B cell (primary cell): ENCODE results near the gene PHF21A. TPM values are rescaled to one million over a fixed set of nuclear protein-coding genes. Genes with fewer than 3 reads are reported as not detected.

Source experiments
- ATAC-seq: fragments of 200-7000 bp; cut with Tn5 transposase; one replicate; pipeline ENCODE4 v1.10.0; 2021; ENCODE audit warnings: low read depth, mild to moderate bottlenecking, moderate number of reproducible peaks, moderate library complexity
- CTCF ChIA-PET: fragments of 350-600 bp; sonication (Branson Sonifier 250); formaldehyde crosslinking; loops from one replicate; lab custom pipeline; 2021; ENCODE audit warnings: antibody characterized with exemption, inconsistent platforms; lab: Charles Lee
- POLR2A ChIA-PET: fragments of 350-600 bp; sonication (Branson Sonifier 250); formaldehyde crosslinking; loops from one replicate; lab custom pipeline; 2021; ENCODE audit warnings: antibody characterized with exemption; lab: Charles Lee
- DNase-seq: peaks from one replicate; pipeline ENCODE4 v3.0.0; 2013
- H2AFZ ChIP-seq: 2 replicates; pipeline ENCODE4 v1.6.1; 2012; ENCODE audit warnings: mild to moderate bottlenecking, low read depth, low read length; ENCODE audit not compliant: insufficient read depth, poor library complexity, severe bottlenecking
- H3K27ac ChIP-seq, 2 donors: 1 replicate in 1 of 2; 2 replicates in 1 of 2; pipeline ENCODE4 v1.5.1; 2012 to 2013; ENCODE audit warnings: low read length in 2 of 2, mild to moderate bottlenecking in 2 of 2, moderate library complexity in 1 of 2
- H3K27me3 ChIP-seq, 4 experiments: fragments of 200-600 bp in 1 of 4; sonication (generic) in 1 of 4; replicated peaks in 1 of 4; 1 replicate in 2 of 4; 2 replicates in 2 of 4; pipeline versions ENCODE4 v1.6.1 to v1.7.0; 2013 to 2016; ENCODE audit warnings: low read length in 3 of 4, mild to moderate bottlenecking in 2 of 4, mixed read lengths in 1 of 4, moderate library complexity in 1 of 4; ENCODE audit not compliant: insufficient read depth in 4 of 4, control insufficient read depth in 3 of 4; ENCODE audit errors: control extremely low read depth in 1 of 4
- H3K36me3 ChIP-seq, 2 experiments: replicated peaks in 1 of 2; 1 replicate in 1 of 2; 2 replicates in 1 of 2; pipeline versions ENCODE4 v1.6.1 to v1.7.1; 2013; ENCODE audit warnings: low read length in 1 of 2; ENCODE audit not compliant: insufficient read depth in 2 of 2, control insufficient read depth in 1 of 2; ENCODE audit errors: control extremely low read depth in 1 of 2, extremely low read depth in 1 of 2
- H3K4me1 ChIP-seq, 2 donors: fragments of 200-600 bp in 1 of 2; sonication (generic) in 1 of 2; 1 replicate in 1 of 2; 2 replicates in 1 of 2; pipeline versions ENCODE4 v1.5.1 to v1.6.1; 2013 to 2017; ENCODE audit warnings: low read length in 2 of 2; ENCODE audit not compliant: control insufficient read depth in 2 of 2, insufficient read depth in 2 of 2
- H3K4me2 ChIP-seq: replicated peaks from 2 replicates; pipeline ENCODE3; 2012; ENCODE audit warnings: mild to moderate bottlenecking, low read depth, low read length; ENCODE audit not compliant: poor library complexity, severe bottlenecking
- H3K4me3 ChIP-seq, 5 experiments: fragments of 200-600 bp in 1 of 5; sonication (generic) in 1 of 5; 1 replicate in 3 of 5; 2 replicates in 2 of 5; pipeline versions ENCODE4 v1.5.1 to v1.7.0; 2011 to 2016; ENCODE audit warnings: low read length in 4 of 5, mild to moderate bottlenecking in 4 of 5, low read depth in 2 of 5, control low read depth in 1 of 5, moderate library complexity in 1 of 5; ENCODE audit not compliant: insufficient read depth in 1 of 5; ENCODE audit errors: control extremely low read depth in 1 of 5, extremely low read depth in 1 of 5
- H3K79me2 ChIP-seq: fragments of 200-600 bp; sonication (generic); one replicate; pipeline ENCODE4 v1.6.0; 2016; ENCODE audit warnings: low read length; ENCODE audit not compliant: control insufficient read depth, insufficient read depth
- H3K9ac ChIP-seq: fragments of 200-600 bp; sonication (generic); 2 replicates; pipeline ENCODE4 v1.6.1; 2017; ENCODE audit warnings: mild to moderate bottlenecking, low read length, moderate library complexity
- H3K9me3 ChIP-seq, 3 donors: one replicate each; pipeline versions ENCODE4 v1.6.1 to v1.7.1; 2013; ENCODE audit warnings: low read length in 2 of 3; ENCODE audit not compliant: control insufficient read depth in 2 of 3, insufficient read depth in 1 of 3; ENCODE audit errors: control extremely low read depth in 1 of 3
- H4K20me1 ChIP-seq: 2 replicates; pipeline ENCODE4 v1.6.0; 2012; ENCODE audit warnings: mild to moderate bottlenecking, low read length; ENCODE audit not compliant: insufficient read depth, control insufficient read depth, poor library complexity, severe bottlenecking
- H3K27ac Mint-ChIP-seq: one replicate; pipeline ENCODE4 v1.8.0; 2021; ENCODE audit warnings: mixed read lengths
- H3K27me3 Mint-ChIP-seq: one replicate; pipeline ENCODE4 v1.8.0; 2021; ENCODE audit warnings: mixed read lengths
- H3K4me1 Mint-ChIP-seq: one replicate; pipeline ENCODE4 v1.8.0; 2021; ENCODE audit warnings: mixed read lengths
- H3K4me3 Mint-ChIP-seq: one replicate; pipeline ENCODE4 v1.8.0; 2021; ENCODE audit warnings: mixed read lengths
- H3K9me3 Mint-ChIP-seq: one replicate; pipeline ENCODE4 v1.8.0; 2022; ENCODE audit warnings: mixed read lengths; ENCODE audit not compliant: insufficient read depth
- CTCF ChIP-seq: fragments of 200-600 bp; IDR thresholded peaks from one replicate; pipeline ENCODE4 v1.8.0; 2022; ENCODE audit warnings: antibody characterized with exemption, mild to moderate bottlenecking
- EZH2 ChIP-seq: IDR thresholded peaks from 2 replicates; pipeline ENCODE4 v1.6.1; 2012; ENCODE audit warnings: borderline replicate concordance, low read depth, mild to moderate bottlenecking, moderate library complexity, low read length; ENCODE audit not compliant: insufficient read depth, poor library complexity, severe bottlenecking
- WGBS: methylation state at CpG from one replicate; pipeline ENCODE4 v1.1.5; 2013; ENCODE audit warnings: missing lambda C conversion rate; ENCODE audit not compliant: insufficient coverage; 5-methylcytosine and 5-hydroxymethylcytosine counted together
- intact Hi-C: fragments of 100-400 bp; cut with micrococcal nuclease; formaldehyde crosslinking; loops from one replicate; pipeline ENCODE4 v1.10.0; 2022
- polyA plus RNA-seq: library from polyadenylated mRNA; depleted of rRNA; stranded (reverse); fragments of >200 nt; gene quantifications from 2 replicates; pipeline ENCODE4 v1.2.3, GENCODE V29; 2012
- total RNA-seq, 2 donors: library from RNA; stranded (reverse); fragments of 120-200 nt in 1 of 2; gene quantifications; 1 replicate in 1 of 2; 2 replicates in 1 of 2; pipeline versions ENCODE4 v1.2.3 to v1.2.4, GENCODE V29; 2013 to 2022

Gene PHF21A
- total and polyA plus RNA-seq, 2 donors (not counting 1 experiment from before 2014, with no cell fraction given): 41.9 to 103 TPM

GRCh38 chr11:46160100-46160499 is 38.8 kb upstream of the PHF21A start:
- CTCF ChIA-PET: no interaction called here
- intact Hi-C loops: no loop called here
- H3K9ac ChIP-seq: no peak overlapping the region
- H3K4me1 ChIP-seq: no peaks in the 10 kb centered on the region
- no peak overlapping the region for H3K27ac Mint-ChIP-seq
- H4K20me1 ChIP-seq: no peaks in the 10 kb centered on the region
- WGBS: 67% methylated on average over 3 of the region's 3 CpGs
- DNase-seq (no peak), ATAC-seq (no peak)
- POLR2A ChIA-PET: no interaction called here
- peaks cover 0 to 33% (median 8%) of the 10 kb centered on the region in 4 experiments for H3K27me3 ChIP-seq
- TF ChIP-seq CTCF (no peak), EZH2 (no peak)
- no peaks in the 10 kb centered on the region for H3K9me3 ChIP-seq
- H3K4me2 ChIP-seq: no peak overlapping the region
- no peaks in the 10 kb centered on the region for H3K9me3 Mint-ChIP-seq
- H3K4me3 ChIP-seq: no peak overlapping the region
- H3K4me3 Mint-ChIP-seq: no peak overlapping the region
- H3K27ac ChIP-seq: no peak overlapping the region
- H3K27me3 Mint-ChIP-seq: peaks cover 38% of the 10 kb centered on the region
- no peak overlapping the region for H2AFZ ChIP-seq
- H3K36me3 ChIP-seq: no peaks in the 10 kb centered on the region
- H3K4me1 Mint-ChIP-seq: no peaks in the 10 kb centered on the region
- H3K79me2 ChIP-seq: no peaks in the 10 kb centered on the region

- no peaks in the 10 kb centered on the region for H3K4me1 Mint-ChIP-seq
- H3K27ac Mint-ChIP-seq: no peak overlapping the region
- intact Hi-C loops: no loop called here
- no CpG with 5 or more reads among the region's 2 CpGs for WGBS
- H3K4me3 Mint-ChIP-seq: no peak overlapping the region
- Histone ChIP-seq H3K27ac (no peak overlapping the region), H3K4me3 (no peak overlapping the region), H3K9ac (no peak overlapping the region), H3K27me3 (peaks cover 0 to 32% (median 8%) of the 10 kb centered on the region in 4 experiments), H2AFZ (no peak overlapping the region), H3K79me2 (no peaks in the 10 kb centered on the region), H3K36me3 (no peaks in the 10 kb centered on the region), H3K4me2 (no peak overlapping the region), H3K4me1 (no peaks in the 10 kb centered on the region), H4K20me1 (no peaks in the 10 kb centered on the region), H3K9me3 (no peaks in the 10 kb centered on the region)
- TF ChIP-seq EZH2: no peak
- ChIA-PET POLR2A (no interaction called here), CTCF (no interaction called here)
- no peak for DNase-seq
- H3K27me3 Mint-ChIP-seq: peaks cover 37% of the 10 kb centered on the region
- no peaks in the 10 kb centered on the region for H3K9me3 Mint-ChIP-seq
- no peak for ATAC-seq
Measured at GRCh38 chr11:46159680-46160079, 38.4 kb upstream of the PHF21A start.
